Inflammatory macrophage treated with lipopolysaccharide for 1 hour (primary cell): ENCODE results near the gene EIF5A.
"Not testable (repeated sequence)": the region's sequence is repeated elsewhere in the genome, so short reads cannot be mapped to it uniquely, and the experiment has no call there.

ENCODE experiments used
- DNase-seq, 2 donors: peaks; one replicate each; pipeline ENCODE4 v3.0.0-alpha.2; 2020 to 2022

EIF5A gene

DNA sequence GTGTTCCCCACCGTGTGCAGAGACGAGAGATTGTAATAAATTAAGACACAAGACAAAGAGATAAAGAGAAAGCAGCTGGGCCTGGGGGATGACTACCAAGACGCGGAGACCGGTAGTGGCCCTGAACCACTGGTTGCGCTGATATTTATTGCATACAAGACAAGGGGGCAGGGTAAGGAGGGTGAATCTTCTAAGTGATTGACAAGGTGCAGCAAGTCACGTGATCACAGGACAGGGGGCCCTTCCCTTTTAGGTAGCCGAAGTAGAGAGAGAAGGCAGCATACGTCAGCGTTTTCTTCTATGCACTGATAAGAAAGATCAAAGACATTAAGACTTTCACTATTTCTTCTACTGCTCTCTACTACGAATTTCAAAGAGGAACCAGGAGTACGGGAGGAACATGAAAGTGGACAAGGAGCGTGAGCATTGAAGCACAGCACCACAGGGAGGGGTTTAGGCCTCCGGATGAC is 25.2 kb downstream of the EIF5A start:
- not testable (repeated sequence) for DNase-seq

DNA sequence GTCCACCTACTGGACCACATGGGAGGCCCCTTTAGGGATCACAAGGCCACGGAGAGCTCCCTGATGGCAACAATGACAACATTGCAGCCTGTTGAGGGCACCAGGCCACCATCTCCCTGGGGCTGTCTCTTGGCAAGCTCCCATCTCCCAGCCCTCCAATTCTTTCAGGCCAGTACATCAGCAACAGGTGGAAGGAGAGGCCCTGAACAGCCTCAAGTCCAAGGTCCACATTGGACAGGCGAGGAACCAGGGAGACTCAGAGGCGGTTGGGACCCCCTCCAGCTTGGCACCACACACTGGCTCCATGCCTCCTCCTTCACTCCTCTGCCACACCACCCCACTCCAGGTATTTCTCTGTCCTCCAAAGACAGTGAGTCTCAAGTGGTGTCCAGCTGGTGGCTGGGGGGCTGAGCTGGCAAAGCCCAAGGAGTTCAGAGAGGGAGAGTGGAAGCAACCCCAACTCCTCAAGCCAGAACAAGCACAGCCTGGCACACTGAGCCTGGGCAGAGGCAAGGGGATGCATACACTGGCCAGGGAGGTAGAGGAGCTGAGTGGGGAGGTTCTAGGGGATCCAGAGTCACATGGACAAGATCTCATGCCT is 27.6 kb downstream of the EIF5A start:
- DNase-seq: no peak

DNA sequence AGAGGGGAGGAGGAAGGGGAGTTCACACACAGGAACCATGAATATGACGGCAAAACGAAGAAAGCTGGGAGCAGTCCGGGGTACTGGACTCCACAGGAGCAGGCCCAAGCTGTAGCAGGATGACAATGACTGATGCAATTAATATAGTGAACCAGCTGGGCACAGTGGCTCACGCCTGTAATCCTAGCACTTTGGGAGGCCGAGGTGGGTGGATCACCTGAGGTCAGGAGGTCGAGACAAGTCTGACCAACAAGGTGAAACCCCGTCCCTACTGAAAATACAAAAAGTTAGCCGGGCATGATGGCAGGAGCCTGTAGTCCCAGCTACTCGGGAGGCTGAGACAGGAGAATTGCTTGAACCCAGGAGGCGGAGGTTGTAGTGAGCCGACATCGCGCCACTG is 28.3 kb downstream of the EIF5A start:
- not testable (repeated sequence) for DNase-seq

DNA sequence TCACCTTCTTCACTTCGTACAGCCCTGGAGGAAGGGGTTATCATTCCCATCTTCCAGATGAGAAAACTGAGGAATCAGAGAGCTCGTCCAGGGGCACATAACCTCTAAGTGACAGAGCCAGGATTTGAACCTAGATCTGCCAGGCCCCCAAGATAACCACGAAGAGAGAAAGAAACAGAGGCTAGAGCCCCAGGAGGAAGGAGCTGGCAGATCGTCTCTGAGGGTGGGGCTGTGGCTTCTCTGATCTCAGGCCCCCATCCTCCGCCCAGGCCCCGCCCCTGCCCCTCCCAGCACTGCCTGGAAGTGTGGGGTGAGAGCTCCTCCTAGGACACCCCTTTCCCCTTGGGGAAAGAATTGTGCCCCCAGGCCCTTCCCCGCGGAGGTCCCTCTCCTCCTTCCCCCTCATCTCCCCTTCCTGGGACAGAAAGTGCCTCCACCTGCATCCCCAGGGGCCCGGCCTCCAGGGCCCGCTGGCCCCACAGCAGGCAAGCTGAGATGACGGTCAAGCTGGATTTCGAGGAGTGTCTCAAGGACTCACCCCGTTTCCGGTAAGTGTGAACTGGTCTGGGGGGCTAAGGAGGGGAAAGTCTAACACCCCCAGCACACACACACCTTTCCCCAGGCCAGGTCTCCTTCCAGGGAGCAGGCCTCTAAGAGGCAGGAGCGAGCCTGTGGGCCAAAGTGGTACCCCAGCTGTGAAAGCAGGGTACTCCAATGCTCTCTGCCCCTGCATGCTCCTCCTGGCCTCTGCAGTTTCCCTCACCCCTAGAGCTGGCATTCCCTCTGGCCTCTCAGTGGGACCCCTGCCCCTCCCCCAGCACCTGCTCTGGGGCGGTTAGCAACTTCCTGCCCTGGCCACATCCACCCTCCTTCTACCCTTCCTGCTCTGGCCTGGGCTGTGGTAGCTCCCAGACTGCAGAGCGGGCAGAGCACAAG is 29.1 kb downstream of the EIF5A start, which contains the start of gene ACAP1:
Gene ACAP1, plus strand, starts transcription at position 290 of the 936 bp plus-strand sequence. Its CDS starts 206 bp downstream, at position 496.
- peak in 1 of 2 donors; percentile 16 for DNase-seq

DNA sequence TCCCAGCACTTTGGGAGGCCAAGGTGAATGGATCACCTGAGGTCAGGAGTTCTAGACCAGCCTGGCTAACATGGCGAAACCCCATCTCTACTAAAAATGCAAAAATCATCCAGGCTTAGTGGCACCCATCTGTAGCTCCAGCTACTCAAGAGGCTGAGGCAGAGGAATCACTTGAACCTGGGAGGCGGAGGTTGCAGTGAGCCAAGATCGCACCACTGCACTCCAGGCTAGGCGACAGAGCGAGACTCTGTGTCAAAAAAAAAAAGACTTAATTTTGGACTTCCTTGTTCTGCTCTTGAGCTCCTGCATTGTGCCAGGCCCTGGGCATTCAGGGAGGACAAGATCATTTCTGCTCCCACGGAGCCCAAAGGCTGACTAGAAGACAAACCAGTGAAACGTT is 30.2 kb downstream of the EIF5A start:
- not testable (repeated sequence) for DNase-seq

DNA sequence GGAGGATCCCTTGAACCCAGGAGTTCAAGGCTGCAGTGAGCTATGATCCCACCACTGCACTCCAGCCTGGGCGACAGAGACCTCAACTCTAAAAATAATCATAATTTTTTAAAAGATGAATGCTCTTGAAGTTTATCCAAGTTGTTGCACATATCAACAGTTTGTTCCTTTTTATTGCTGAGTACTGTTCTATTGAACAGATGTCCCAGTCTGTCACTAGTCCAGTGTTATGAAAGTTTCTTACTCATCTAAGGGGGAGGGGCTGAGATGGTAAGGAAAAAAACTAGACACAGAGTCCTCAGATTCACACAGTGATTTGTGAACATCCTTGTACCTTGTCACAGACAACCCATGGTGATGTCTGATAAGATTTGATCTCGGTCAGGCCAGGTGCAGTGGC is 32.8 kb downstream of the EIF5A start:
- DNase-seq: peak; percentile 42 to 48

DNA sequence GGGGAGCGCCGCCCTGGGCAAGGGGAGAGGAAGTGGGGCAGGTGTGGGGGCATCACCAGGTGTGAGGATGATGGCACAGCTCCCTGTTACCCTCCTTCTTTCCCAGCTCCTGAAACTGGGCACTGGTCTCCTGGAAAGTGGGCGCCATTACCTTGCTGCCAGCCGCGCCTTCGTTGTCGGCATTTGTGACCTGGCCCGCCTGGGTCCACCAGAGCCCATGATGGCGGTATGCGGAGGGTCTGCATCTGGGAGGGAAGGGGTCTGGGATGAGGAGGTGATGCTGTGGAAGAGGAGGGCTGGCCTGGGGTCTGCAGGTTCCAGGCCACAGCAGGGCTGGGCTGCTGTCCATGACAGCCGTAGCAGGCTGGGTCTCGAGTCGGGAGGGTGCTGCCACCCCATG is 34.4 kb downstream of the EIF5A start:
- no peak for DNase-seq

DNA sequence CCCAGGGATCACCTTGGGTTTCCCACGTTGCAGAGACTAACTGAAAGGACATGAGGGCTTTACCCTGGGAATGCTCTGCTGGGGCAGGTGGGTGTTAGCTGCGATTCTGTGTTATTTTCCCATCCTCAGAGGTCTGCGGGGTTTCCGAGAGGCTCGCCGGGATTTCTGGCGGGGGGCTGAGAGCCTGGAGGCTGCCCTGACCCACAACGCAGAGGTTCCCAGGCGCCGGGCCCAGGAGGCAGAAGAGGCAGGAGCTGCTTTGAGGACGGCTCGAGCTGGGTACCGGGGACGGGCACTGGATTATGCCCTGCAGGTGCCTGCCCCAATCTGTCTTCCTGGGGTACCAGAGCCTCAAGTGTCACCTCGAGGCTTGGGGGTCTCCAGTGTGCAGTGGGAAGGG is 35.8 kb downstream of the EIF5A start:
- no peak for DNase-seq

DNA sequence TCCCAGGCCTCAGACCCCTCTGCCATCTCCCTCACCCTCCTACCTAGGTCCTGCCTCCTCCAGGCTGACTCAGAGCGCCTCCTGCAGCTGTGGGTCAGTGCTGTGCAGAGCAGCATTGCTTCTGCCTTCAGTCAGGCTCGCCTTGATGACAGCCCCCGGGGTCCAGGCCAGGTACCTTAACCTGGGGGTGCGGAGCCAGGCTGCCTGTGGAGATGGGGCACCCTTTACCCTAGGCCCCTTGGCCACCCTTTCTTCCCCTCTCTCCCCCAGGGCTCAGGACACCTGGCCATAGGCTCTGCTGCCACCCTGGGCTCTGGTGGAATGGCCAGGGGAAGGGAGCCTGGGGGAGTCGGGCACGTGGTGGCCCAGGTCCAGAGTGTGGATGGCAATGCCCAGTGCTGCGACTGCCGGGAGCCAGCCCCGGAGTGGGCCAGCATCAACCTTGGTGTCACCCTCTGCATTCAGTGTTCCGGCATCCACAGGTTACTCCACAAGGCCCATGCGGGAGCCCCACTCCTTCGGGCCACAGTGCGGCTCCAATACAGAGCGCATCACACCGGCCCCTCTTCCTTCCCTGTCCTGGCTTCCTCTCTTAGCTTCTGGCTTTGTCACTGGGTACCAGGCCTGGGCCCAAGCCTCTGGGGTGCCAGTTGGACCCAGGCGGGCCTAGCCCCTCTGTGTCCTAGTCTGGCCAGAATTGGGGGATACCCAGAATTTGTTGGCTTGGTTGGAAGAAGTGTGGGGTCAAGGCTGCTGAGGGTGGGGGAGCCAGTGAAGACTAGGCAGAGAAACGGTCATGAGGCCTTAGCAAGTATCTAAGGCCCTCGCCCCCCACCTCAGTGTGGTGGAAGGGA is 39.6 kb downstream of the EIF5A start:
- no peak for DNase-seq

DNA sequence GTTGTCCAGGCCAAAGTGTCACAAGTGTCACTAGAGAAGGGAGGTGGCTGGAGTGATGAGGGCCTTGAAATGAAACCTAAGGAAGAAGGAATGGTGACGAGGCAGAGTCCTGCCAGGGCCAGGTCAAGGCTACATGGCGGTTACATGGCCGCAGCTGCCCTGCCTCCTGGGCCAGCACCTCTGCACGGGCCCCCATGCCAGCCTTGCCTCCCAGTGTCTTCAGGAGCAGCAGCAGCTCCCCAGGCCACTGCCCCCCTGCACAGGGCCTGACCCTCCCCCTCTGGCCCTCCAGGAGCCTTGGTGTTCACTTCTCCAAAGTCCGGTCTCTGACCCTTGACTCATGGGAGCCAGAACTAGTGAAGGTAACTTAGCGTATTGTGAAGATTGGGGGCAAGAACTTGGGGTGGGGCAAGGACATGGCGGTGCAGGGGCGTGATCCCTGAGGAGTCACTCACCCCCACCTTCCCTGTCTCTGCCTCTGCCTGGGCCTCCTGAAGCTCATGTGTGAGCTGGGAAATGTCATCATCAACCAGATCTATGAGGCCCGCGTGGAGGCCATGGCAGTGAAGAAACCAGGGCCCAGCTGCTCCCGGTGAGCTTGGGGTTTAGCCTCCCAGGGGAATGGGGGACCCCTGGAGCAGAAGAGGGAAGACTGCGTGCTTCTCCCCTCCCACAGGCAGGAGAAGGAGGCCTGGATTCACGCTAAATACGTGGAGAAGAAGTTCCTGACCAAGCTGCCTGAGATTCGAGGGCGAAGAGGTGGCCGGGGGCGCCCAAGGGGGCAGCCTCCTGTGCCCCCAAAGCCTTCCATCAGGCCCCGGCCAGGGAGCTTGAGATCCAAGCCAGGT is 40.4 kb downstream of the EIF5A start:
- DNase-seq: no peak

DNA sequence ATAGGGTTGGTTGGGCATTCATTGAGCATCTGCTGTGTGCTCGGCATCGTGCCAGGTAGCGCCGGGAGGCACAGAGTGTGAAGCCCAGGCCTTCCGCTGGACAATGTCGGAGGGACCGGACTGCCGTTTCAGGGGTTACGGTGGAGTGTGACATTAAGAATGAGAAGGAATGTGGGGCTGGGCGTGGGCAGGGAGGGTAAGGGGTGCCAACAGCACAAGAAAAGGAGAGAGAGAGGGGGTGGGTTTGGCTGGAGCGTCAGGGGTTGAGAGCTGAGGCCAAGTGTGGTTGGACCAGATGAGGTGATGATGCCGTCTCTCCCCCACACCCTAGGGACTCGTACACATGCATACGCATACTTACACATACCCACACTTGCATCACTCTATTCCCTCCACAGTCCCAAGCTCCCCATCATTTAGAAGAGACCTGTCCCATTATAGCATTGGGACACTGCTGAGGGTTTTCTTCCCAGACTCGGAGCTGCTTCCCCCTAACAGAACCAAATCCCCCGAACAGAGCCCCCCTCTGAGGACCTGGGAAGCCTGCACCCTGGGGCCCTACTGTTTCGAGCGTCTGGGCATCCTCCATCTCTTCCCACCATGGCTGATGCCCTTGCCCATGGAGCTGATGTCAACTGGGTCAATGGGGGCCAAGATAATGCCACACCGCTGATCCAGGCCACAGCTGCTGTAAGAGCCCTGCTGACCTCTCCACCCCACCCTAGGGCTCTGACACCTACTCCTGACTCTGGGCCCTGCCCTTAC is 41.2 kb downstream of the EIF5A start:
- no peak for DNase-seq

DNA sequence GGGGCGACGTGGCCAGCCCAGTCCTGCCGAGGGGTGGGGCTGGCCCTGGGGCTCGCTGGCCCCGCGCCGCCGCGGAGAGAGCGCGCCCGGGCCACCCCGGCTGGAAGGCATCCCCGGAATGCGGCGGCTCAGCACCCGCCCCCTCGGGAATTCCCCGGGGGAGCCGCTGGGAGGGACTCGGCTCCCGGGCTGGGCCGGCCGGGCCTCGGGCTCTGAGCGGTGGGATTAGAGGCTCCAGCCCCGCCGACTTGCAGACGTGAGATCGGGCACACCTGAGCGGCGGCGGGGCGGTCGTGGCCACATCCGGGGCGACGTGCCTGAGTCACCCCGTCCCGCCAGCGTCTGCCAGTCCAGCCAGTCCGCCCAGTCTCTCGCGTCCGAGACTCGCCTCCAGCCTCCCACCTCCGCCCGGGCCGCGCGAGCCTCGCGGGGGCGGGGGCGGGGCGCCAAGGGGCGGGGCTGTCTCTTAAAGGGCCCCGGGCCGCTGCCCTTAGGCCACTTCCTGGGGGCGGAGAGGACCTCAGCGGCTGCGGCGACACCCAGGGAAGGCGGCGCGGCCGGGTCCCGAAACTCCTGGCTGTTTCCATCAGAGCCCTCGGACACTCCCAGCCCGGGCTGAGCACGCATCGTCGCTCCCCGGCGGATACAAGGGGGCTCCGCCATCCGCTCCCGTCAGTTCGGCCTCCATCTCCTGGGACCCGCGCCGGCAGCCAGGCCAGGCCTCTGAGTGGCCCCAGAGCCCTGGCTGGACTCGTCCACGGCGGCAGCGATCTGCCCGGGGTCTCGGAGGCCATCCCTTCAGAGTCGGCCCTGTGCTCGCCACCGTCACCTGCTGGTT is 44.5 kb downstream of the EIF5A start, which contains the start of gene KCTD11:
Gene KCTD11, plus strand, starts transcription at position 498 of the 838 bp plus-strand sequence.
- peak; percentile 82 to 89 for DNase-seq

DNA sequence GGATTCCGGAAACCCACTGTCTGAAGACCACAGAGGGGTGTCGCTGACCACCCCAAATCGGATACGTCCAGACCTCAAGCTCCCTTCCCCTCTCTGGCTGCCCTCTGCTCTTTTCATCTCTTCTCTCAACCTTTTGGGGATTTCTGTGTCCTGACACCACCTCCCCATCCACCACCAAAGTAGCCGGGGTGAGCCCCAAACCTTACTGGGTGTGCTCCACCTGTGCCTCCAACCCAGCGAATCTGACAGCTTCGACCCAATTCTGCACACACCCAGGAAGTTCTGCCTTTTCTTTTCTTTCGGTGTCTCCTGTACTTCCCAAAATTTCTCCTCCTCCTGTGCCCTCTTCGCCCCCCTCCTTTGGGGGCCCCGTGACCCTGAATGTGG is 45.1 kb downstream of the EIF5A start:
- peak in 1 of 2 donors; percentile 8 for DNase-seq

DNA sequence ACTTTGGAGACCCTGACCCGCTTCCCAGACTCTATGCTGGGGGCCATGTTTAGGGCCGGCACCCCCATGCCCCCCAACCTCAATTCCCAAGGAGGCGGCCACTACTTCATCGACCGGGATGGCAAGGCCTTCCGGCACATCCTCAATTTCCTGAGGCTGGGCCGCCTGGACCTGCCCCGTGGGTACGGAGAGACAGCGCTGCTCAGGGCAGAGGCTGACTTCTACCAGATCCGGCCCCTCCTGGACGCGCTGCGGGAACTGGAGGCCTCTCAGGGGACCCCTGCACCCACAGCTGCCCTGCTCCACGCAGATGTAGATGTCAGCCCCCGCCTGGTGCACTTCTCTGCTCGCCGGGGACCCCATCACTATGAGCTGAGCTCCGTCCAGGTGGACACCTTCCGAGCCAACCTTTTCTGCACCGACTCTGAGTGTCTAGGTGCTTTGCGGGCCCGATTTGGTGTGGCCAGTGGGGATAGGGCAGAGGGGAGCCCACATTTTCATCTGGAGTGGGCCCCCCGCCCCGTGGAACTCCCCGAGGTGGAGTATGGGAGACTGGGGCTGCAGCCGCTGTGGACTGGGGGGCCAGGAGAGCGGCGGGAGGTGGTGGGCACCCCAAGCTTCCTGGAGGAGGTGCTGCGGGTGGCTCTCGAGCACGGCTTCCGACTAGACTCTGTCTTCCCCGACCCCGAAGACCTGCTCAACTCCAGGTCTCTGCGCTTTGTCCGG is 45.6 kb downstream of the EIF5A start:
- DNase-seq: no peak

DNA sequence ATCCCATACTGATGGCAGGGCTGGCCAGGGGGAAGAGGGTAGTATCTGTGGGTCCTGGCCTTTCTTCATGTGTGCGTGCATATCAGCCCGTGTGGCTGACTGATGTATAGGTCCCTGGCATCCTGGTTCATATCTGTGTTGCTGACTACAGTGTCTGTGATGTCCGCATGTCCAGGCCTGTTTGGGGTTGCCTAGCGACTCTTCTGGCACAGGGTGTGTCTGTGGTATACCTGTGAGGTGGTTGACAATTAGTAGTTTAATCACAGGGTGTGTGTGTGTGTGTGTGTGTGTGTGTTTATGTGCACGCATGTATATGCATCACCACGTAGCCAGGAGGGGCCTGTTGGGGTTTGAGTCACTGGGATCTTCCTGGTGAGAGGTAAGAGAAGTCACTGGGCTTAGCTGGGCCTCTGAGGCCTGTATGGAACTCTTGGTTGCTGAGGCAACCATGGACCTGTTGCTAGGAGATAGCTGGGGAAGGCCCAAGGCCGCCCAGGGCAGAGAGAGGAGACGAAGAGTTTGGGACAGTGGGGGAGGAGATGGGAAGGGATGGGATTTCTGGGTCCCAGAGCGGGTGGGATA is 46.9 kb downstream of the EIF5A start:
- no peak for DNase-seq

DNA sequence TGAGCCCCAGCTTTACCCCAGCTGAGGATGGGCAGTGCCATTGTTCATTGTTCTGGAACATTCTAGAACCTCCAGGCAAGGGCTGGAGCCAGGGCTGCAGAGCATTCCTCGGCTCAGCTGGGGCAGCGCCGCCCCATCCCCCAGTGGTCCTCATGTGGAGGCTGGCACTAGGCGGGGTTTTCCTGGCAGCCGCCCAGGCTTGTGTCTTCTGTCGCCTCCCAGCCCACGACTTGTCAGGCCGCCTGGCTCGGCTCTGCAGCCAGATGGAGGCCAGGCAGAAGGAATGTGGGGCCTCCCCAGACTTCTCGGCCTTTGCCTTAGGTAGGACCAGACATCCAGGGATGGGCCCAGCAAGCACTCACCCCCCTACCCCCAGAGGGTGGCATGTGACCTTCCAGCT is 47.6 kb downstream of the EIF5A start, which contains the start of gene TMEM95:
Gene TMEM95, plus strand, starts transcription at position 104 of the 400 bp plus-strand sequence. Its CDS starts 49 bp downstream, at position 153.
- DNase-seq: no peak

DNA sequence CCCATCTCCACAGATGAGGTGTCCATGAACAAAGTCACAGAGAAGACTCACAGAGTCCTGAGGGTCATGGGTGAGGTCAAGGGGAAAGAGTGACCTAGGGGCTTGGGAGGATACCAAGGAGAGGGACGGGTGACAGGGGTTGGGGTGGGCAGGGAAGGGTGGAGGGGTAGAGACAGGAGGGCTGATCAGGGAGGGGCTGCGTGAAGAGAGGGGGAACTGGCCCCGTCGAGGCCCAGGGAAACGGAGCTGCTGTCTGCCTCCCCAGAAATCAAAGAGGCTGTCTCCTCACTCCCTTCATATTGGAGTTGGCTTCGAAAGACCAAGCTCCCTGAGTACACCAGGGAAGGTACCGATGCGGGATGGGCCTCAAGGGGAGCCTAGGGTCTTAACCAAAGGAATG is 48.1 kb downstream of the EIF5A start:
- no peak for DNase-seq

DNA sequence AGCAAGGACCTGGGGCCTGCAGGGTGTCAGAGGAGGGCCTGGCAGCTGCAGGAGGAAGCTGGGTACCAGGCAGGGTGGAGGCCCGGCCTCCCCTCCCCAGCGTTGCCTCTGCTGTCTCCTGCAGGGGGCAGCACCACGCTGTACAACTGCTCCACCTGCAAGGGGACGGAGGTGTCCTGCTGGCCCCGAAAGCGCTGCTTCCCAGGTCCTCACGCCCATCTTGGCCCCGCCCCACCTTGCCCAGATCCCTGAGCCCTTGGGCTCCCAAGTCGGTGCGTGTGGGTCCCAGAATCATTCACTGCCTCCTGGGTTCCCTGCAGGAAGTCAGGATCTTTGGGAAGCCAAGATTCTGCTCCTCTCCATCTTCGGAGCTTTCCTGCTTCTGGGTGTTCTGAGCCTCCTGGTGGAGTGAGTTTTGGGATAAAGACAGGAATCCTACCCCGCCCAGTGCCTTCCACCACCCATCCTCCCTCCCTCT is 48.7 kb downstream of the EIF5A start:
- DNase-seq: peak; percentile 40 to 82

DNA sequence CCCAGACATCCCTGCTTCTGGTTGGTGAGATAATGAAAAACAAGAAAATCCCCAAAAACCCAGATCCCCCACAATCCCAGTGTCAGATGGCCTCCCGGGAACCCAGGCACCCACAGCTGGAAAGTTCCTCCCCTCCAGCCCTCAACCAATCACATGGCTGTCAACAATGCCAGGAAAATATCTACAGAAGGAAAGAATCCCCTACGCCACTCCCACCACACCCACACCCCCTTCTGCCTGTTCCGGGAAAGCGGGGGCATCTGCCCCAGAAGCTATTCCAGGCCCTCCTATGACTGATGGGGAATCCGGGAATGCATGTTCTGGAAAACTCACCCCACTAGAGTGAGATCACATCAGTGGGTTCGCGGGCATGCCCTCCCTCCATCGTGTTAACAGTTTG is 49.3 kb downstream of the EIF5A start:
- no peak for DNase-seq
